HG03571 (cell line): ENCODE measurements around the gene SWAP70.

Experiments
- ATAC-seq: cut with Tn5 transposase; IDR thresholded peaks from one replicate; pipeline ENCODE4 v1.9.1; 2021; ENCODE audit not compliant: unreplicated experiment

The SWAP70 gene

GRCh38 chr11:9772218-9772617 lies 108.3 kb downstream of the SWAP70 start:
- ATAC-seq, result no peak

GRCh38 chr11:9773524-9773923 lies 109.6 kb downstream of the SWAP70 start:
- no peak for ATAC-seq

GRCh38 chr11:9774109-9774508 lies 110.2 kb downstream of the SWAP70 start:
- ATAC-seq, result no peak

GRCh38 chr11:9774591-9775397 lies 110.9 kb downstream of the SWAP70 start:
- ATAC-seq, result no peak

DNA sequence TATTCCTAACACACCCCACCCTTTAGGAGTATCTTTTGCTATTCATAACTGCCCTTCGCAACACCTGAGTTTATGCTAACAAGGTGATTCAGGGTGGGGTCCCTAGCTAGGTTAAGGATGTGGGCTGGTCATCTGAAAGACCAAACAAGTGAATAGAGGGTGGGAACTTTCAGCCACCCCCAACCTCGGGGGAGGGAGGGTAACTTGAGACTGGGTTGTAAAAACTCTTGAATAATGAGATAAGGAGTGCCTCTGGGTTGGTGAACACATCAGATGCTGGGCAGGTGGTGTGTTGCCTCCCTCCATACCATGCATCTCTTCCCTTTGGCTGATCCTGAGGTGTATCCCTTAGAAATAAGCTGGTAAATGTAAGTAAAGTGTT lies 111.5 kb downstream of the SWAP70 start:
- ATAC-seq, result no peak

- no peak for ATAC-seq
Observed at GRCh38 chr11:9776203-9776602, 112.3 kb downstream of the SWAP70 start.

DNA sequence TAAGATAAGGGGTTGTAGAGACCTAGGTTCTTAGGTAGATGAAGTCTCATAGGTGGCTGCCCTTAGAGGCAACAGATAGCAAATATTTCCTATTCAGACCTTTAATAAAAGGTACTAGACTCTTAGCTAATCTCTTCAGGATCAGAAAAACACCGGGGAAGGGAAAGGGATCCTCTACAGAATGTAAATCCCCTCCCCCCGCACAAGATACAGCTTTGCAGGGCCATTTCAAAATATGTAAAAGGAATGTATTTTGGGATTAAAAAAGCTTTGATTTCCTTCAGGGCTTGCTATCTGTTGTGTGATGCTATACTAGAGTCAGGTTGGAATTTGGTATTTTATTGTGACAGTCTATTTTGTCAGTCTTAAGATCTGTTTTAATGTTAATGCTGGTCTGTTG lies 113.2 kb downstream of the SWAP70 start:
- ATAC-seq, result no peak

DNA sequence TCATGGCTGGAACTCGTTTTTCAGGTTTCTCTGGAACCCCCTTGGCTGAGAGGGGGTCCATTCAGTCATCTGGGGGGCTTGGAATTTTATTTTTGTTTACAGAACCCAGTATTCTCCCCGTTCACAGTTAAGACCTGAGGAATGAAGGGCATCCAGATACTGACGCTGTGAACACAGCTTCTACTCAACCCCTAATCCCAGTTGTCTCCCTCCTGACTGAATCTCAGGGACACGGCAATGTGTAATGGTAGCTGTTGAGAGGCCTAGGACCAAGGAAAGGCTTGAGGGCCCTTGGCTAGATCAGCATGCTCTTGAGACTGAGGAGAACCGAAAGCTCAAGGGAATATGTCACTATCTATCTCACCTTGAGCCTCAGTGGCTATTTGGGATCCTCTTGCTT lies 113.6 kb downstream of the SWAP70 start:
- no peak for ATAC-seq

GRCh38 chr11:9780929-9781328 lies 117.1 kb downstream of the SWAP70 start:
- no peak for ATAC-seq

- ATAC-seq, result no peak
Observed at GRCh38 chr11:9783986-9784385, 120.1 kb downstream of the SWAP70 start.

DNA sequence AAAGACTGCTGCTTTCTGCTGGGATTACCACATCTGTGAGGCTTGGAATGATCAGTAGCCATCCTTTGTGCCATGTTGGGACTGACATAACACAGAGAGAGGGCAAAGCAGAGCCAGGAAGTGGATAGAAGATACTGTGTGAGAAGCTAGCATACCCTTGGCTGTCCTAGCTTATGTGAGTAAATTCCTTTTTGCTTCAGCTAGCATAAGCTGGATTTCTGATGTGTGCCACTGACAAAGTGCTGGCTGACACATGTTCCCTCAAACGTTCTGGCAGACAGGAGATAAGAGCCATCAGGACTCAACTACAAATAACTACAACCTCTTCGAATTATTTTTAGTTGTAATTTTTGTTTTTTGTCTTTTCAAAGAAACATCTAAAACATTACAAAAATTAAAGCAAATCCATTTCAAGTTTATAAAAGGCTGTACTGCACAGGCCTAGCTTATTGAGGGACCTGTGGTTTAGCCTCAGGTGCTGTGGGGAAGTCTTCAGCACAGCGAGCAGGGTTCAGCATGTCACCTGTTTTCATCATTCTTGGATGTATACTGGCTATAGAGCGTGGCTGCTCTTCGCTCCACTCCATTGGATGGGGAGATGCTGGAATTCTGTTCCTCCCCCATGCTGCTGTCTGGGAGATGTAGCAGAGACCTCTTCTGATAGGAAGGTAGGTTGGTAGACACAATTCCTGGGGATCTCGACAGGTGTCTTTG lies 120.9 kb downstream of the SWAP70 start:
- no peak for ATAC-seq

GRCh38 chr11:9787260-9787659 lies 123.4 kb downstream of the SWAP70 start:
- ATAC-seq, result no peak

GRCh38 chr11:9787981-9788521 lies 124.2 kb downstream of the SWAP70 start:
- ATAC-seq, result no peak

- ATAC-seq, result no peak
Observed at GRCh38 chr11:9789910-9790309, 126.0 kb downstream of the SWAP70 start.

GRCh38 chr11:9790703-9791102 lies 126.8 kb downstream of the SWAP70 start:
- ATAC-seq, result no peak

DNA sequence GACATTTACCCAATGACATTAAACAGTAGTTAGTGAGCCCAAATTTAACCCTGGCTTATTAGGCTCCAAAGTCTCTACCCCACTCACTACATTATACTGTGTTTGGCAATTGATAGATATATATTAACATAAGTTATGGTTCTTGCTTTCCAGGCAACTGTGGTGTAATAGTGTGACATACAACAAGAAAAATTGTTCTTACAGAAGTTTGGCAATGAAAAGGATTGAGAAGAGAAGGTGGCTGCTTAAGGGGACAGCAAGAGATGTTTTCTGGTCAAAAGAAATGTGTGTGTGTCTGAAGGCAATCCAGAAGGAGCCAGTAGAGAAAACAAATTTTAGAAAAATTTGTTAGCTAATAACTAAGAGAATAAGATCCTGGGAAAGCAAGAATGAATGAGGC lies 132.4 kb downstream of the SWAP70 start:
- ATAC-seq, result no peak

- no peak for ATAC-seq
Observed at GRCh38 chr11:9796854-9797253, 133.0 kb downstream of the SWAP70 start.

DNA sequence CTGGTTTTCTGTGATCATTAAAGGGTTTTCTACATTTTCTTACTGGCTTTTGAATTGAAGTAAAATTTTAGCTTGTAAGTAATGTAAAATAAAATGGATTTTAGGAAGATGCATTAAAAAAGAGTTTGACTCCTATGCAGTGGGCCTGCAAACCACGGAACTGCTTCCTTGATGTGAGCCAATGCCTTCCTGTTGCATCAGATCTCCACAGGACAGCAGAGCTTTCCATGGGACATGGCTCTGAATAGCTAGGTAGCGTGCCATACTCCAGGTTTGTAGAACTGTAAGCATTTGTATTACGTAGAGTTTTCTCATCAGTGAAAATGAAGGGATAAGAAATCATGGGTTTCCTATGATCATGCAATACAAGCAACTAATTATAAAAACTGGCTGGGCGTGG lies 133.4 kb downstream of the SWAP70 start:
- no peak for ATAC-seq

- ATAC-seq, result no peak
Observed at GRCh38 chr11:9799886-9800285, 136.0 kb downstream of the SWAP70 start.

DNA sequence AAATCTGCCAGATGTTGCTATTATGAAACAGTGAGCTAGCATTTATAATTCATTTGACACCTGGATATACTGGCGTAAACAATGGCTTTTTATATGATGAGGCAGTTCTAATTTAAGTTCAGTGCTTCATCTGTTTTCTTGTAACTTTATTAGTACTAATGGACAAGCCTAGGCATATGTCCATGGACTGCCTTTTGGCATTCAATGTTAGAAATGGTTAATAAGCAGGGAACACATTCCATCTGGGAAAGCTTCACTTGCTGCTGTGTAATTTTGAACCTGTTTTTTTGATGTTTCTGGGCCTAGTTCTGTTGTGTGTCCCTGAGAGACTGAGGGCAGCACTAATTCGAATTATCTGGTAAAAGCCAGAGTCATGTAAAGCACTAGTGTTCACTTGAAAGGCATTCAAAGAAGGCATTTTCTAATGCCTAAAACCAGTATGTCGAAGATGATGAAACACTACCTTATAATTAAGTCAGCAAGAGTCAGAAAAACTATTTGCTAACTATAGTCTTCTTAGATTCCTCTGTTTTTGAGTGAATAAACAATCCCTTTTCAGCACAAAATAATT lies 138.5 kb downstream of the SWAP70 start:
- no peak for ATAC-seq
